HG02970 (cell line): Measurements from ENCODE around the gene ZNF621.
"Not testable (repeated sequence)": the region's sequence is repeated elsewhere in the genome, so short reads cannot be mapped to it uniquely, and the experiment has no call there.

Experiments used
- ATAC-seq: cut with Tn5 transposase; IDR thresholded peaks from one replicate; pipeline ENCODE4 v1.9.1; 2021; ENCODE audit warnings: mild to moderate bottlenecking, moderate library complexity, moderate number of reproducible peaks; ENCODE audit not compliant: unreplicated experiment, low FRiP score

The ZNF621 gene

GRCh38 chr3:40532252-40532651, 7.5 kb downstream of the ZNF621 start:
- ATAC-seq, result no peak

GRCh38 chr3:40534283-40534682, 9.5 kb downstream of the ZNF621 start:
- ATAC-seq, result no peak

- no peak for ATAC-seq
Measured at GRCh38 chr3:40546816-40547215, 22.1 kb downstream of the ZNF621 start.

GRCh38 chr3:40550167-40550566, 25.4 kb downstream of the ZNF621 start:
- ATAC-seq, result no peak

- peak; percentile 56 for ATAC-seq
Measured at GRCh38 chr3:40557575-40558161, 32.9 kb downstream of the ZNF621 start.

- ATAC-seq, result not testable (repeated sequence)
Measured at GRCh38 chr3:40562482-40562881, 37.7 kb downstream of the ZNF621 start.

GRCh38 chr3:40565629-40566028, 40.9 kb downstream of the ZNF621 start:
- not testable (repeated sequence) for ATAC-seq

GRCh38 chr3:40566694-40567093, 41.9 kb downstream of the ZNF621 start:
- no peak for ATAC-seq

- ATAC-seq, result no peak
Measured at GRCh38 chr3:40572588-40572987, 47.8 kb downstream of the ZNF621 start.

GRCh38 chr3:40574050-40574449, 49.3 kb downstream of the ZNF621 start:
- ATAC-seq, result no peak

- ATAC-seq, result no peak
Measured at GRCh38 chr3:40574661-40575060, 49.9 kb downstream of the ZNF621 start.

- ATAC-seq, result no peak
Measured at GRCh38 chr3:40576396-40576795, 51.6 kb downstream of the ZNF621 start.

GRCh38 chr3:40580494-40581091, 55.8 kb downstream of the ZNF621 start:
- no peak for ATAC-seq

GRCh38 chr3:40581166-40581565, 56.4 kb downstream of the ZNF621 start:
- no peak for ATAC-seq

- ATAC-seq, result no peak
Measured at GRCh38 chr3:40582401-40583027, 57.8 kb downstream of the ZNF621 start.

- ATAC-seq, result no peak
Measured at GRCh38 chr3:40583691-40584090, 58.9 kb downstream of the ZNF621 start.

- ATAC-seq, result peak; percentile 60
Measured at GRCh38 chr3:40584625-40585189, 59.9 kb downstream of the ZNF621 start.

- no peak for ATAC-seq
Measured at GRCh38 chr3:40585381-40586016, 60.7 kb downstream of the ZNF621 start.

- no peak for ATAC-seq
Measured at GRCh38 chr3:40586901-40587300, 62.1 kb downstream of the ZNF621 start.

- ATAC-seq, result no peak
Measured at GRCh38 chr3:40588406-40588805, 63.6 kb downstream of the ZNF621 start.
